GM19023 (cell line): ENCODE data around the gene VPS51.
"Not testable (repeated sequence)": the region's sequence is repeated elsewhere in the genome, so short reads cannot be mapped to it uniquely, and the experiment has no call there.

Experiments
- ATAC-seq: cut with Tn5 transposase; IDR thresholded peaks from one replicate; pipeline ENCODE4 v1.9.1; 2021; ENCODE audit warnings: mild to moderate bottlenecking, moderate library complexity; ENCODE audit not compliant: unreplicated experiment

VPS51 gene

GRCh38 chr11:65118097-65118837 lies 22.3 kb downstream of the VPS51 start:
- no peak for ATAC-seq

GRCh38 chr11:65118891-65119669 lies 23.1 kb downstream of the VPS51 start:
- not testable (repeated sequence) for ATAC-seq

DNA sequence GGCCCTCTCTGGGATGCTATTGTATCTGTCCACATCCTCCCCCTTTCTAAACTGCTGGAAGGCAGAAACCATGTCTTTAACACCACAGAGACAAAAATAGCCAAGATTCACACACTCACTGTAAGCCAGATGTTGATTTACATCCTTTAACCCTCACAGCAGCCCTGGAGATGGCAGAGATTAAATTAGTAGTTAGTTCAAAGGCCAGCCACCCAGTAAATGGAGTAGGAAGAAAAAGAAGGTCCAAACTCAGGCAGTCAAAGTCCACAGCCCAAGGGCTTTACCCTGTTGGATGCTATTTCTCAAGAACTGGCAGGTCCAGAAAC lies 23.6 kb downstream of the VPS51 start:
- ATAC-seq: no peak

DNA sequence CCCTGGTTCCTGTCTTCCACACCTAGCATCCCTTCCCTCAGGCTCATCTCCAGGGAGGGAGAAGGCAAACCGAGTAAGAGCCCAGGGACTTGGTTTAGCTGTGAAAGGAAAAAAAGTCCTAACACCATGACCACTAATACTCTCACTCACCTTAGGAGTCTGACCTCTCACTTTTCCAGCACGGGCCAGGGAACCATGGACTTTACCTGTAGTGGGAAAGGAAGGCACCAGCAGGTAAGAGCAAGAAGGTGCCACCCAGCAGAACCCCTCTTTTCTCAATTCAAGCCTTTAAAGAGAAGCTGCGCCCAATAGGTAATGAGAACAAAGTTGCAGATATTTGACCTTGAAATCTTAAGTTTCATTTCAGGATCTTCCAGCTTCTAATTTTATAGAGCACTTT lies 24.8 kb downstream of the VPS51 start:
- ATAC-seq: no peak

GRCh38 chr11:65121447-65121864 lies 25.4 kb downstream of the VPS51 start:
- no peak for ATAC-seq

GRCh38 chr11:65121865-65122696 lies 26.1 kb downstream of the VPS51 start, which contains the start of the genes FAU and MRPL49:
TSS of gene FAU (minus strand) at chr11:65122134. CDS start at chr11:65121813, 321 bp downstream.
TSS of gene MRPL49 (plus strand) at chr11:65122321. CDS start at chr11:65122347, 26 bp downstream.
- ATAC-seq: peak; percentile 62

- ATAC-seq: no peak
These were observed 28.6 kb downstream of the VPS51 start for GRCh38 chr11:65124480-65125196.

- no peak for ATAC-seq
These were observed 29.4 kb downstream of the VPS51 start for GRCh38 chr11:65125197-65126056.

DNA sequence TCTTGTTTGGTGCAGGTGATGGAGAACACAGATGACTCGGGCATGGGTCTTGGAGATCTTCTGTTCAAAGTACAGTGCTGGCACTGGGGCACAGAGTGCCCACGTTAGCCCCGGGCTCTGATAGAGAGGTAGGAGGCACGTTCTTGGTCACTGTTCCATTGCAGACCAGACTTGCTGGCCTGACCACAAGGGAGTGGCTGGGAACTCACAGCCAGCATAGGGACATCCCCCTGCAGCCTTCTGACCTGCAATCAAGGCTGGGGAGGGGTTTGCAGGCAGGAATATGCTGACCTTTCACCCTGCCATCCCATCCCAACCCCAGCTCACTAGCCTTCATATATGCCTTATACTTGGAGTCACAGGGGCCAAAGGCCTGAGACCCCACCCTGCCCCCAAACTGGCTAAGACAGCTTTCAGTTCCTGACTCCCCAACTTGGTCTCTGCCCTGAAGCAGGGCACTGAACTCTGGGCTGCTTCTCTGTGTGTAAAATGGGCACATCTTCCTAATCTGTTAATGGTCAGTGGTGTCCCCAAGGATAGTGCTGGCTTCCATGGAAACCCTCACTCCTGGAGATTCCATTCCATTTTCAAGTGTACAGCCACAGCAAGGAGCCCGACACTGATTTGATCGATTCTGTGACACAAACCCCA lies 30.7 kb downstream of the VPS51 start:
- no peak for ATAC-seq

DNA sequence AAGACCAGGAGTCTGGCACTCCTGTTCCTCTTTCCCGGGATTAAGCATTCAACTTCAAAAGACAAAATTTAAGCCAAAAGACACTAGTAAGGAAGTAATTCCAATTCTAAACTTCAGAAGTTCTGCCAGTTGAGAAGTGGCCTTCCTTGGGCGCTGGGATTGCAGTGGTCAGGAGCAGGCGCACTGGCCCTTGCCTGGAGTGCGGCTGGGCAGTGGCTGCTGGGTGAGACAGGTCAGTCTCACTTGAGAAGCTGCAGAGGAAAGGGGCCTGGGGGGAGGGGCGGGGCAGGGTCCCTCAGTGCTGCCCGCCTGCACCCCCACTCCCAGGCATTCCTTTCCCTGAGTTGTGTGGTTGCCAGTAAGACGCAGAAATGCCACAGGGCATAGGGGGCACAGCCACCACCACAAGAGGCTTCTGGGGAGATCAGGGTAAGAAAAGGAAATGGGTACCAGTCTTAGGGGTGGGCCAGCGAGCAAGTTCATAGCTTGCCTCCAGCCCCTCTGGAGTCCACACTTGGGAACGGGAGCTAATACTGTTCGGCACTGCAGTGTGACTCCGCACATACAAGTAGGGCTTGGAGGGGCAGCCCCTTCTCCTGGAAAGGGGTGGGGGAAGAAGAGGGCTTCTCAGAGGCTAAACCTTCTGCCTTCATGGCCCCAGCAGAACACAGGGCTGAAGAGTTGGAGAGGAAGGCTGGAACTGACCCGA lies 31.6 kb downstream of the VPS51 start:
- ATAC-seq: no peak

- no peak for ATAC-seq
These were observed 32.5 kb downstream of the VPS51 start for GRCh38 chr11:65128182-65129145.

DNA sequence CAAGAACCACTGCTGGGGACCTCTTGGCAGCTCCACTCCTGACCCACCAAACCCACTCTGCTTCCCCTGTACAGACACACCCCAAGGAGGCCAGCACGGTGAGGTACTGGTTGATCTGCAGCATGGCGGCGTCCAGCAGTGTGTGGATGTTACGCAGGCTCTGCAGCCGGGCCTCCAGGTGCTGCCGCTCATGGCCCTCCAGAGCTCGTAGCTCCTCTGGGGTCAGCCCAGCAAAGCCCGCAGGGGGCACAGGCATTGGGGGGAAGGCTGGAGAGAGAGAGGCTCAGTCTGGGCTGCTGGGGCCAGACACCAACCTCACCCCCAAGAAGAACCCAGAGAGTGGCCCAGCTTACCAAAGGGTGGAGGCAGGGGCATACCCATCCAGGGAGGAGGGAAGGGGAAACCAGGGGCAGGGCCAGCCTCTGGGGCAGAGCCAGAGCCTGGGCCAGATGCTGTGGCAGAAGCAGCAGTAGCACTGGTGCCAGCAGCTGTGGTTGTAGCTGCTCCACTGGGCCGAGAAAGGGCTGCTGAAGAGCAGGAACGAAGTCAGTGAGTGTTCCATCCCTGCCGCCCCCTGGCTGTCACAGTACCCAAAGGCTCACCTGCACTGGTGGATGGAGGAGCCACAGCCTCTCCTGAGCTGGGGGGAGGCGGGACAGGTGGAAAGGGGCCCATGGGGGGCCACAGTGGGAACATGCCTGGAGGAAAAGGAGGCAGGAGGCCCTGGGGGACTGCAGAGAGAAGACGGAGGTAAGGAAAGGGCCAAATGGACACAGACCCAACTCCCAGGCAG lies 33.8 kb downstream of the VPS51 start:
- ATAC-seq: no peak

- no peak for ATAC-seq
These were observed 34.8 kb downstream of the VPS51 start for GRCh38 chr11:65130631-65131416.

GRCh38 chr11:65131417-65131776 lies 35.4 kb downstream of the VPS51 start:
- ATAC-seq: no peak

- no peak for ATAC-seq
These were observed 35.9 kb downstream of the VPS51 start for GRCh38 chr11:65131895-65132237.
